HepG2 (cell line): Measurements from ENCODE around the gene JAK1. TPM values are rescaled to one million over a fixed set of nuclear protein-coding genes. Genes with fewer than 3 reads are reported as not detected.
"Not testable (repeated sequence)": the region's sequence is repeated elsewhere in the genome, so short reads cannot be mapped to it uniquely, and the experiment has no call there.

ENCODE experiments used
- ATAC-seq: fragments of 200-7000 bp; cut with Tn5 transposase; 3 replicates; pipeline ENCODE4 v1.9.1; 2020; ENCODE audit warnings: mild to moderate bottlenecking, moderate library complexity
- BruUV-seq: library from RNA; stranded (reverse); fragments of 400-500 nt; replicated peaks from 2 replicates; lab custom pipeline; 2021; lab: Mats Ljungman, UMichigan
- CTCF ChIA-PET: fragments of 300-600 bp; formaldehyde crosslinking; extraction: SDS; loops from one replicate; lab custom pipeline; 2021; ENCODE audit warnings: low total read pairs, inconsistent platforms, low intra/inter-chr PET ratio; lab: Yijun Ruan, JAX
- POLR2A ChIA-PET: fragments of 350-600 bp; sonication (Branson Sonifier 250); formaldehyde crosslinking; loops from one replicate; lab custom pipeline; 2020; ENCODE audit warnings: antibody characterized with exemption, inconsistent platforms; lab: Yijun Ruan, JAX
- DNase-seq: peaks from one replicate; pipeline ENCODE4 v3.0.0-alpha.2; 2015; ENCODE audit warnings: low spot score
- FAIRE-seq: peaks from 3 replicates; lab custom pipeline; 2011; peaks lifted over from hg19 to GRCh38; lab: Jason Lieb, UNC
- H2AFZ ChIP-seq: one replicate; pipeline ENCODE4 v1.6.1; 2011; ENCODE audit warnings: low read length, inconsistent platforms
- H3K27ac ChIP-seq: fragments of 300-600 bp; 3 replicates; pipeline ENCODE4 v1.8.0; 2011; ENCODE audit warnings: mixed run types, mild to moderate bottlenecking, mixed read lengths, low read length, inconsistent platforms; ENCODE audit not compliant: insufficient read depth; ENCODE audit errors: extremely low read length
- H3K27me3 ChIP-seq, 2 experiments: fragments of 200-600 bp in 1 of 2; 2 replicates in 1 of 2; 3 replicates in 1 of 2; pipeline versions ENCODE4 v1.6.0 to v1.8.0; 2011; ENCODE audit warnings: low read length in 2 of 2, mild to moderate bottlenecking in 2 of 2, moderate library complexity in 2 of 2, inconsistent platforms in 1 of 2; ENCODE audit not compliant: insufficient read depth in 2 of 2, control insufficient read depth in 1 of 2
- H3K36me3 ChIP-seq, 2 experiments: fragments of 200-600 bp in 1 of 2; replicated peaks in 1 of 2; 2 replicates in 1 of 2; 3 replicates in 1 of 2; pipeline versions ENCODE4 v1.5.1 to v1.8.0; 2011; ENCODE audit warnings: low read length in 2 of 2, inconsistent platforms in 1 of 2; ENCODE audit not compliant: insufficient read depth in 2 of 2, control insufficient read depth in 1 of 2
- H3K4me1 ChIP-seq: 2 replicates; pipeline ENCODE4 v1.5.1; 2012; ENCODE audit warnings: low read length, inconsistent platforms; ENCODE audit not compliant: insufficient read depth
- H3K4me2 ChIP-seq: 2 replicates; pipeline ENCODE4 v1.6.0; 2011; ENCODE audit warnings: low read depth, low read length, inconsistent platforms
- H3K4me3 ChIP-seq, 3 experiments: fragments of 200-600 bp in 1 of 3; sonication (generic), shearing (Covaris generic) in 1 of 3; replicated peaks in 1 of 3; 2 replicates each; pipeline ENCODE4 v1.5.1; 2011 to 2016; ENCODE audit warnings: low read length in 3 of 3, inconsistent platforms in 2 of 3, low read depth in 2 of 3, mild to moderate bottlenecking in 2 of 3, control low read depth in 1 of 3, mixed read lengths in 1 of 3; ENCODE audit not compliant: insufficient read depth in 1 of 3
- H3K79me2 ChIP-seq: one replicate; pipeline ENCODE4 v1.6.1; 2011; ENCODE audit warnings: low read length, inconsistent platforms; ENCODE audit not compliant: insufficient read depth
- H3K9ac ChIP-seq: 2 replicates; pipeline ENCODE4 v1.6.0; 2011; ENCODE audit warnings: mild to moderate bottlenecking, low read depth, low read length, inconsistent platforms; ENCODE audit not compliant: insufficient read depth
- H3K9me3 ChIP-seq: 2 replicates; pipeline ENCODE4 v1.5.1; 2012; ENCODE audit warnings: mild to moderate bottlenecking, low read length
- H4K20me1 ChIP-seq: 2 replicates; pipeline ENCODE4 v1.6.0; 2011; ENCODE audit warnings: inconsistent platforms, mild to moderate bottlenecking, low read length, moderate library complexity; ENCODE audit not compliant: insufficient read depth
- EHMT2 ChIP-seq: fragments of 200-600 bp; sonication (generic); IDR thresholded peaks from 2 replicates; pipeline ENCODE4 v1.7.0; 2017; ENCODE audit warnings: antibody characterized with exemption, low read depth, low read length, borderline replicate concordance
- SMARCE1 ChIP-seq: fragments of 450-650 bp; IDR thresholded peaks from 2 replicates; pipeline ENCODE4 v1.6.1; 2017; ENCODE audit warnings: borderline replicate concordance
- SOX6 ChIP-seq, 2 experiments: fragments of 450-650 bp in 1 of 2; sonication (generic) in 1 of 2; formaldehyde crosslinking in 1 of 2; IDR thresholded peaks; 2 replicates each; pipeline versions ENCODE4 v1.4.0 to v1.6.1; 2017 to 2020; ENCODE audit warnings: antibody characterized with exemption in 1 of 2, mild to moderate bottlenecking in 1 of 2, missing genetic modification reagents in 1 of 2
- SP5 ChIP-seq: IDR thresholded peaks from 2 replicates; pipeline ENCODE4 v1.6.1; 2016; ENCODE audit warnings: low read depth, borderline replicate concordance
- TARDBP ChIP-seq: sonication (generic); formaldehyde crosslinking; IDR thresholded peaks from 2 replicates; pipeline ENCODE4 v1.8.0; 2022; ENCODE audit warnings: mild to moderate bottlenecking, missing genetic modification reagents
- WGBS: methylation state at CpG from one replicate; pipeline ENCODE4 v1.1.6; 2017; ENCODE audit warnings: low lambda C conversion rate; 5-methylcytosine and 5-hydroxymethylcytosine counted together
- in situ Hi-C: cut with HindIII; loops from 2 replicates; pipeline ENCODE4 v1.10.0; 2017; ENCODE audit warnings: low pct_unique_long_range_greater_than_20kb; ENCODE audit not compliant: extremely low pct_ligation_motif_present
- intact Hi-C: fragments of 100-400 bp; cut with micrococcal nuclease; formaldehyde crosslinking; loops from one replicate; pipeline ENCODE4 v1.10.0; 2022; ENCODE audit not compliant: unreplicated experiment
- polyA plus RNA-seq, 8 experiments: library from polyadenylated mRNA; depleted of rRNA in 3 of 8; stranded (reverse) in 7 of 8; unstranded in 1 of 8; fragments of >200 nt; fragmentation: Illumina TruSeq in 4 of 8; extraction: Trizol in 4 of 8; gene quantifications; 2 replicates each; pipeline versions ENCODE4 v1.2.1 to v1.2.3, GENCODE V29; 2011 to 2016; ENCODE audit warnings: low read depth in 4 of 8, missing spikeins in 1 of 8, mixed read lengths in 1 of 8; ENCODE audit not compliant: insufficient read depth in 1 of 8
- total RNA-seq, 5 experiments: library from RNA; depleted of rRNA; stranded (reverse); fragments of >200 nt; fragmentation: Illumina TruSeq; extraction: Trizol; gene quantifications; 2 replicates each; pipeline ENCODE4 v1.2.3, GENCODE V29; 2016; ENCODE audit warnings: low read depth in 1 of 5
- TF ChIP-seq, protein P1 (sequence below): sonication (generic); formaldehyde crosslinking; IDR thresholded peaks from 2 replicates; pipeline ENCODE4 v1.4.0; 2020; ENCODE audit warnings: missing genetic modification reagents

JAK1 gene
- total and polyA plus RNA-seq, 2 of the 13 experiments (the other 11 are each of a cell fraction or from before 2014, with no cell fraction given) = 23.9 to 42.4 TPM

DNA sequence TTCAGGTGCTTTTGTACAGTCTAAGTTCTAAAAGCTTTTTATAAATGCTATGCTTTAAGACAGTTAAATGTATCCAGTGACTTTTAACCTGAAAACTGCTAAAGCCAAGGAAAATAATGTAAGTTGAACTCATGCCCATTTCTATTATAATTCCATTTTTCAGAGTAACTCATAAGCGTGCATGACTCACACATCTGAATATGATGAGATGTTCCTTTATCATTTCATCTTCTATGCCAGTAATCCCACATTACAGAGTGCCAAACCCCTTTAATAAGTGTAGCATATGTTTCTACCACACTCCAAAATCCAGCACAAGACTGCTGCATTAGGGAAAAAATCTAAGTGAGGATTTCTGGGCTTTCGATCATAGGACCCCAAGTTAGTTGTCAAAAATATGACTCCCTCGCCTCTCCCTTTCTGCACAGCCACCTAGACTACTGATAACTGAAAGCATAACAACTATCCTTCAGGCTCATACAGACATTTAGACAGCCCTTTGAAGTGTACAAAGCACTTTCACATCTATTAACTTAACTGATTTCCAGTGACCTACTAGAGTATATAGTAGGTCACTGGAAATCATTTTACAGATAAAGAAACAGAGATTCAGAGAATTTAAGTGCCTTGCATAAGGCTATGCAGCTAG, 45.3 kb downstream of the JAK1 start (continued):
- TF ChIP-seq SOX6 (IDR thresholded peaks at IDR 0.05) (no peak), SOX6 (CRISPR knock-in tag; IDR thresholded peaks at IDR 0.05) (no peak)

DNA sequence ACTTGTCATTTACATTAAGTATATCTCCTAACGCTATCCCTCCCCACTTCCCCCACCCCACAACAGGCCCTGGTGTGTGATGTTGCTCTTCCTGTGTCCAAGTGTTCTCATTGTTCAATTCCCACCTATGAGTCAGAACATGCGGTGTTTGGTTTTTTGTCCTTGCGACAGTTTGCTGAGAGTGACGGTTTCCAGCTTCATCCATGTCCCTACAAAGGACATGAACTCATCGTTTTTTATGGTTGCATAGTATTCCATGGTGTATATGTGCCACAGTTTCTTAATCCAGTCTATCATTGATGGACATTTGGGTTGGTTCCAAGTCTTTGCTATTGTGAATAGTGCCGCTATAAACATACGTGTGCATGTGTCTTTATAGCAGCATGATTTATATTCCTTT, 47.2 kb downstream of the JAK1 start:
- peaks cover 77% of the 10 kb centered on the region for H3K4me1 ChIP-seq
- peaks cover 76% of the 10 kb centered on the region for H3K79me2 ChIP-seq
- TF ChIP-seq, protein P1, sequence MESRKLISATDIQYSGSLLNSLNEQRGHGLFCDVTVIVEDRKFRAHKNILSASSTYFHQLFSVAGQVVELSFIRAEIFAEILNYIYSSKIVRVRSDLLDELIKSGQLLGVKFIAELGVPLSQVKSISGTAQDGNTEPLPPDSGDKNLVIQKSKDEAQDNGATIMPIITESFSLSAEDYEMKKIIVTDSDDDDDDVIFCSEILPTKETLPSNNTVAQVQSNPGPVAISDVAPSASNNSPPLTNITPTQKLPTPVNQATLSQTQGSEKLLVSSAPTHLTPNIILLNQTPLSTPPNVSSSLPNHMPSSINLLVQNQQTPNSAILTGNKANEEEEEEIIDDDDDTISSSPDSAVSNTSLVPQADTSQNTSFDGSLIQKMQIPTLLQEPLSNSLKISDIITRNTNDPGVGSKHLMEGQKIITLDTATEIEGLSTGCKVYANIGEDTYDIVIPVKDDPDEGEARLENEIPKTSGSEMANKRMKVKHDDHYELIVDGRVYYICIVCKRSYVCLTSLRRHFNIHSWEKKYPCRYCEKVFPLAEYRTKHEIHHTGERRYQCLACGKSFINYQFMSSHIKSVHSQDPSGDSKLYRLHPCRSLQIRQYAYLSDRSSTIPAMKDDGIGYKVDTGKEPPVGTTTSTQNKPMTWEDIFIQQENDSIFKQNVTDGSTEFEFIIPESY (CRISPR knock-in tag) = peak; percentile 85
- in situ Hi-C loops, H3K36me3 ChIP-seq, H4K20me1 ChIP-seq, H3K9me3 ChIP-seq, DNase-seq, H2AFZ ChIP-seq, H3K4me3 ChIP-seq, CTCF ChIA-PET, intact Hi-C loops, ATAC-seq, POLR2A ChIA-PET, BruUV-seq, H3K27ac ChIP-seq, H3K9ac ChIP-seq, H3K27me3 ChIP-seq, FAIRE-seq, H3K4me2 ChIP-seq: not testable (repeated sequence)
- 97% methylated on average over 7 of the region's 7 CpGs for WGBS

DNA sequence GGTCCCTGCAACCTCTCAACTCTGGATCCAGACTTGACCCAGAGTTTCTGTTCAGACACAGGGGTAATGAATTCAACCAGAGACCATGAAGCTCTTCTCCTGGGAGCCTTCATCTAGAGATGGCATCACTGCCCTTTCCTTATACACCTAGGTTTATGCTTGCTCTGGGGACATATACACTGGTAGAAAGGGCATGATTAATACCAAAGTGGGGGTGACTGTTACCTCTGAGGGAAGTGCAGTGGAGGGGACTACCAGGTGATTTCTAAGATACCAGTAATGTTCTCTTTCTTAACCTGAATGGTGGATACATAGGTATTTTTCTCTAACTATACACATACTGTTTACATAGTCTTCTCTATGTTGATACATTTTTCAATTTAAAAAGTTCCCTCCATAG, 48.4 kb downstream of the JAK1 start:
- TF ChIP-seq TARDBP (CRISPR knock-in tag) = no peak
- no peak for TF ChIP-seq SP5 (CRISPR knock-in tag)
- no peak for TF ChIP-seq SMARCE1
- 0 out of 2 replicates have a peak, but pooled peaks have one; percentile 8 for TF ChIP-seq EHMT2
- TF ChIP-seq, all 625 proteins: peak for 1
- POLR2A ChIA-PET = interaction anchor here (1.3 kb wide), 1 partner anchor 16 kb away, joined by 3 read pairs; no protein-coding TSS in a partner anchor

More for the DNA sequence above, 48.4 kb downstream of the JAK1 start:
- in situ Hi-C loops (no loop called here), intact Hi-C loops (loop anchor here (2.0 kb wide), 1 partner anchor 19 kb away; no protein-coding TSS in a partner anchor)
- Histone ChIP-seq H3K4me1 (peaks cover 81% of the 10 kb centered on the region), H3K79me2 (peaks cover 77% of the 10 kb centered on the region), H4K20me1 (no peaks in the 10 kb centered on the region), H3K4me3 (no peak overlapping the region), H3K9me3 (no peaks in the 10 kb centered on the region), H3K27me3 (no peaks in the 10 kb centered on the region), H3K9ac (no peak overlapping the region), H3K4me2 (no peak overlapping the region), H2AFZ (no peak overlapping the region), H3K27ac (peak overlapping the region; percentile 91), H3K36me3 (no peaks in the 10 kb centered on the region)
- BruUV-seq = no TSS peak
- no peak for DNase-seq
- CTCF ChIA-PET = no interaction called here
- FAIRE-seq = no peak
- no peak for ATAC-seq
